WTC11 (cell line): ENCODE data around the gene CAPN9. TPM values are rescaled to one million over a fixed set of nuclear protein-coding genes. Genes with fewer than 3 reads are reported as not detected.

Experiments used
- ATAC-seq: fragments of 200-7000 bp; cut with Tn5 transposase; 2 replicates; pipeline ENCODE4 v1.10.0; 2021; ENCODE audit warnings: mild to moderate bottlenecking, moderate library complexity
- CTCF ChIA-PET: fragments of 300-600 bp; sonication (Branson Sonifier 250); formaldehyde crosslinking; loops from one replicate; lab custom pipeline; 2021; ENCODE audit warnings: antibody characterized with exemption; lab: Charles Lee
- POLR2A ChIA-PET: fragments of 350-600 bp; sonication (Branson Sonifier 250); formaldehyde crosslinking; loops from one replicate; lab custom pipeline; 2021; ENCODE audit warnings: antibody characterized with exemption; lab: Charles Lee
- DNase-seq: peaks from one replicate; pipeline ENCODE4 v3.0.0; 2021; ENCODE audit warnings: low spot score
- H3K27ac Mint-ChIP-seq: 2 replicates; pipeline ENCODE4 v1.8.0; 2021; ENCODE audit warnings: mixed read lengths
- H3K27me3 Mint-ChIP-seq: 2 replicates; pipeline ENCODE4 v1.8.0; 2021; ENCODE audit warnings: low read depth, mild to moderate bottlenecking, moderate library complexity, mixed read lengths
- H3K36me3 Mint-ChIP-seq: 2 replicates; pipeline ENCODE4 v1.8.0; 2021; ENCODE audit warnings: mixed read lengths
- H3K4me1 Mint-ChIP-seq: 2 replicates; pipeline ENCODE4 v1.8.0; 2022; ENCODE audit warnings: mixed read lengths
- H3K4me3 Mint-ChIP-seq: 2 replicates; pipeline ENCODE4 v1.8.0; 2021; ENCODE audit warnings: mild to moderate bottlenecking, moderate library complexity, mixed read lengths
- H3K9me3 Mint-ChIP-seq: 2 replicates; pipeline ENCODE4 v1.8.0; 2021; ENCODE audit warnings: mixed read lengths
- CBFB ChIP-seq: sonication (generic); formaldehyde crosslinking; IDR thresholded peaks from 2 replicates; pipeline ENCODE4 v1.8.1; 2022; ENCODE audit warnings: mild to moderate bottlenecking, low read depth, missing genetic modification reagents
- IRF2 ChIP-seq: sonication (generic); formaldehyde crosslinking; IDR thresholded peaks from 2 replicates; pipeline ENCODE4 v1.8.0; 2022; ENCODE audit warnings: low read depth, missing genetic modification reagents, borderline replicate concordance
- MYBL2 ChIP-seq: sonication (generic); formaldehyde crosslinking; IDR thresholded peaks from 2 replicates; pipeline ENCODE4 v1.8.1; 2023; ENCODE audit warnings: mild to moderate bottlenecking, moderate library complexity, missing genetic modification reagents
- PRRX2 ChIP-seq: fragments of 250-450 bp; sonication (Bioruptor Pico); IDR thresholded peaks from 2 replicates; pipeline ENCODE4 v1.8.0; 2021; ENCODE audit warnings: mild to moderate bottlenecking
- SOX15 ChIP-seq: fragments of 250-450 bp; sonication (Bioruptor Pico); IDR thresholded peaks from 2 replicates; pipeline ENCODE4 v1.9.0; 2021; ENCODE audit warnings: mild to moderate bottlenecking
- TCF7 ChIP-seq: sonication (generic); formaldehyde crosslinking; IDR thresholded peaks from 2 replicates; pipeline ENCODE4 v1.8.0; 2022; ENCODE audit warnings: mild to moderate bottlenecking, low read depth, missing genetic modification reagents, moderate library complexity
- TEAD1 ChIP-seq: sonication (generic); formaldehyde crosslinking; IDR thresholded peaks from 2 replicates; pipeline ENCODE4 v1.8.0; 2022; ENCODE audit warnings: mild to moderate bottlenecking, missing genetic modification reagents
- total RNA-seq: library from RNA; stranded (reverse); gene quantifications from 3 replicates; pipeline ENCODE4 v1.2.3, GENCODE V29; 2021
- TF ChIP-seq, protein P1 (sequence below): sonication (generic); formaldehyde crosslinking; IDR thresholded peaks from 2 replicates; pipeline ENCODE4 v1.8.0; 2023; ENCODE audit warnings: missing genetic modification reagents, mild to moderate bottlenecking, borderline replicate concordance
- TF ChIP-seq, protein P2 (sequence below): sonication (generic); formaldehyde crosslinking; IDR thresholded peaks from 2 replicates; pipeline ENCODE4 v1.8.1; 2023; ENCODE audit warnings: mild to moderate bottlenecking, missing genetic modification reagents, borderline replicate concordance
- TF ChIP-seq, protein P3 (sequence below): fragments of 250-450 bp; sonication (Bioruptor Pico); conservative IDR thresholded peaks from 2 replicates; pipeline ENCODE4 v1.9.0; 2021; ENCODE audit warnings: mild to moderate bottlenecking
- TF ChIP-seq, protein P4 (sequence below): sonication (generic); formaldehyde crosslinking; conservative IDR thresholded peaks from 2 replicates; pipeline ENCODE4 v1.8.1; 2023; ENCODE audit warnings: mild to moderate bottlenecking, low read depth, missing genetic modification reagents, moderate library complexity

The CAPN9 gene
- total RNA-seq, 1 experiment from 2014 or later: not detected

DNA sequence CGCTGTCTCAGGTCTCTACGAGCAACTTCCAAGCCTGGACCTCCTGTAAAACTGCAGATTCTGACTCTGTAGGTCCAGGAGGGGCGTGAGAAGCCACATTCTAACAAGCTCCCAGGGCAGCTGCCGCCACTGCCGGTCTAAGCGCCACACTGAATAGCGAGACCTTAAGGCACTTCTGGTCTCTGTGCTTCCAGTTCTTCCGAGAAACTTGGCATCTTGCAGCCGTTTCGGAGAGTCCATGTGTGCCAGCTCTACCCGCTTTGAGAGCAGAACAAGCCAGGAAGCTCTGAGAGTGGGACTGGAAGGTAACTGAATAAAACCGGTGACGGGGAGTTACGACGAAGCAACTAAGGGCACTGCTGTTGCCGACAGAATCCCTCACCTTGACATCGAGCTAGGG, 45.8 kb upstream of the CAPN9 start (continued):
- TF ChIP-seq, protein P1, sequence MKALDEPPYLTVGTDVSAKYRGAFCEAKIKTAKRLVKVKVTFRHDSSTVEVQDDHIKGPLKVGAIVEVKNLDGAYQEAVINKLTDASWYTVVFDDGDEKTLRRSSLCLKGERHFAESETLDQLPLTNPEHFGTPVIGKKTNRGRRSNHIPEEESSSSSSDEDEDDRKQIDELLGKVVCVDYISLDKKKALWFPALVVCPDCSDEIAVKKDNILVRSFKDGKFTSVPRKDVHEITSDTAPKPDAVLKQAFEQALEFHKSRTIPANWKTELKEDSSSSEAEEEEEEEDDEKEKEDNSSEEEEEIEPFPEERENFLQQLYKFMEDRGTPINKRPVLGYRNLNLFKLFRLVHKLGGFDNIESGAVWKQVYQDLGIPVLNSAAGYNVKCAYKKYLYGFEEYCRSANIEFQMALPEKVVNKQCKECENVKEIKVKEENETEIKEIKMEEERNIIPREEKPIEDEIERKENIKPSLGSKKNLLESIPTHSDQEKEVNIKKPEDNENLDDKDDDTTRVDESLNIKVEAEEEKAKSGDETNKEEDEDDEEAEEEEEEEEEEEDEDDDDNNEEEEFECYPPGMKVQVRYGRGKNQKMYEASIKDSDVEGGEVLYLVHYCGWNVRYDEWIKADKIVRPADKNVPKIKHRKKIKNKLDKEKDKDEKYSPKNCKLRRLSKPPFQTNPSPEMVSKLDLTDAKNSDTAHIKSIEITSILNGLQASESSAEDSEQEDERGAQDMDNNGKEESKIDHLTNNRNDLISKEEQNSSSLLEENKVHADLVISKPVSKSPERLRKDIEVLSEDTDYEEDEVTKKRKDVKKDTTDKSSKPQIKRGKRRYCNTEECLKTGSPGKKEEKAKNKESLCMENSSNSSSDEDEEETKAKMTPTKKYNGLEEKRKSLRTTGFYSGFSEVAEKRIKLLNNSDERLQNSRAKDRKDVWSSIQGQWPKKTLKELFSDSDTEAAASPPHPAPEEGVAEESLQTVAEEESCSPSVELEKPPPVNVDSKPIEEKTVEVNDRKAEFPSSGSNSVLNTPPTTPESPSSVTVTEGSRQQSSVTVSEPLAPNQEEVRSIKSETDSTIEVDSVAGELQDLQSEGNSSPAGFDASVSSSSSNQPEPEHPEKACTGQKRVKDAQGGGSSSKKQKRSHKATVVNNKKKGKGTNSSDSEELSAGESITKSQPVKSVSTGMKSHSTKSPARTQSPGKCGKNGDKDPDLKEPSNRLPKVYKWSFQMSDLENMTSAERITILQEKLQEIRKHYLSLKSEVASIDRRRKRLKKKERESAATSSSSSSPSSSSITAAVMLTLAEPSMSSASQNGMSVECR (CRISPR knock-in tag): no peak
- TF ChIP-seq, protein P2, sequence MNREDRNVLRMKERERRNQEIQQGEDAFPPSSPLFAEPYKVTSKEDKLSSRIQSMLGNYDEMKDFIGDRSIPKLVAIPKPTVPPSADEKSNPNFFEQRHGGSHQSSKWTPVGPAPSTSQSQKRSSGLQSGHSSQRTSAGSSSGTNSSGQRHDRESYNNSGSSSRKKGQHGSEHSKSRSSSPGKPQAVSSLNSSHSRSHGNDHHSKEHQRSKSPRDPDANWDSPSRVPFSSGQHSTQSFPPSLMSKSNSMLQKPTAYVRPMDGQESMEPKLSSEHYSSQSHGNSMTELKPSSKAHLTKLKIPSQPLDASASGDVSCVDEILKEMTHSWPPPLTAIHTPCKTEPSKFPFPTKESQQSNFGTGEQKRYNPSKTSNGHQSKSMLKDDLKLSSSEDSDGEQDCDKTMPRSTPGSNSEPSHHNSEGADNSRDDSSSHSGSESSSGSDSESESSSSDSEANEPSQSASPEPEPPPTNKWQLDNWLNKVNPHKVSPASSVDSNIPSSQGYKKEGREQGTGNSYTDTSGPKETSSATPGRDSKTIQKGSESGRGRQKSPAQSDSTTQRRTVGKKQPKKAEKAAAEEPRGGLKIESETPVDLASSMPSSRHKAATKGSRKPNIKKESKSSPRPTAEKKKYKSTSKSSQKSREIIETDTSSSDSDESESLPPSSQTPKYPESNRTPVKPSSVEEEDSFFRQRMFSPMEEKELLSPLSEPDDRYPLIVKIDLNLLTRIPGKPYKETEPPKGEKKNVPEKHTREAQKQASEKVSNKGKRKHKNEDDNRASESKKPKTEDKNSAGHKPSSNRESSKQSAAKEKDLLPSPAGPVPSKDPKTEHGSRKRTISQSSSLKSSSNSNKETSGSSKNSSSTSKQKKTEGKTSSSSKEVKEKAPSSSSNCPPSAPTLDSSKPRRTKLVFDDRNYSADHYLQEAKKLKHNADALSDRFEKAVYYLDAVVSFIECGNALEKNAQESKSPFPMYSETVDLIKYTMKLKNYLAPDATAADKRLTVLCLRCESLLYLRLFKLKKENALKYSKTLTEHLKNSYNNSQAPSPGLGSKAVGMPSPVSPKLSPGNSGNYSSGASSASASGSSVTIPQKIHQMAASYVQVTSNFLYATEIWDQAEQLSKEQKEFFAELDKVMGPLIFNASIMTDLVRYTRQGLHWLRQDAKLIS (CRISPR knock-in tag): no peak
- TF ChIP-seq PRRX2 (CRISPR knock-in tag) (no peak), TCF7 (CRISPR knock-in tag) (no peak), SOX15 (no peak)
- TF ChIP-seq, protein P3, sequence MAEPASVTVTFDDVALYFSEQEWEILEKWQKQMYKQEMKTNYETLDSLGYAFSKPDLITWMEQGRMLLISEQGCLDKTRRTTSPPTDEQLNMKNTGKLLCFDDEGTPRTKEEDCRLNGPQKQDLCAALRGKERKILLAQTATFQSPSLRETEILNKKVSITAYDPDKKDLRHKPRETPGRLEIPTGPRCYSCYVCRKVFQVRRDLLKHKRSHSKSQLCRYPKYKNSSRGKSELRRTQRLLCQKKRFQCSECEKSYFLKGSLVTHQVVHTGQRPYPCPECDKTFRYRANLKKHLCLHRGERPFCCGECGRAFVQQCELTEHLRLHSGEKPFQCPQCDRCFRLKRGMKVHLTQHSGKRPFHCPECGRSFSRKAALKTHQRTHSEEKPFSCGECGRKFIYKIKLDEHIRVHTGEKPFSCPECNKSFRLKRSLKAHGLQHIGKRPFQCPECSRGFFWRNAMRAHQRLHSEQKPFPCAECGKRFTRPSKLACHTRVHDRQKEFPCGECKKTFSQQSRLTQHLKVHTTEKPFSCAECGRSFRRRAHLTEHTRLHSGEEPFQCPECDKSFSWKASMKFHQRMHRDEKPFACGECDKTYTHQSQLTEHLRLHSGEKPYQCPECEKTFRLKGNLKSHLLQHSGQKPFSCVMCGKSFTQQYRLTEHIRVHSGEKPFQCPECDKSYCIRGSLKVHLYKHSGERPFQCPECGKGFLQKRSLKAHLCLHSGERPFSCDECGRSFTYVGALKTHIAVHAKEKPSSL: no peak

DNA sequence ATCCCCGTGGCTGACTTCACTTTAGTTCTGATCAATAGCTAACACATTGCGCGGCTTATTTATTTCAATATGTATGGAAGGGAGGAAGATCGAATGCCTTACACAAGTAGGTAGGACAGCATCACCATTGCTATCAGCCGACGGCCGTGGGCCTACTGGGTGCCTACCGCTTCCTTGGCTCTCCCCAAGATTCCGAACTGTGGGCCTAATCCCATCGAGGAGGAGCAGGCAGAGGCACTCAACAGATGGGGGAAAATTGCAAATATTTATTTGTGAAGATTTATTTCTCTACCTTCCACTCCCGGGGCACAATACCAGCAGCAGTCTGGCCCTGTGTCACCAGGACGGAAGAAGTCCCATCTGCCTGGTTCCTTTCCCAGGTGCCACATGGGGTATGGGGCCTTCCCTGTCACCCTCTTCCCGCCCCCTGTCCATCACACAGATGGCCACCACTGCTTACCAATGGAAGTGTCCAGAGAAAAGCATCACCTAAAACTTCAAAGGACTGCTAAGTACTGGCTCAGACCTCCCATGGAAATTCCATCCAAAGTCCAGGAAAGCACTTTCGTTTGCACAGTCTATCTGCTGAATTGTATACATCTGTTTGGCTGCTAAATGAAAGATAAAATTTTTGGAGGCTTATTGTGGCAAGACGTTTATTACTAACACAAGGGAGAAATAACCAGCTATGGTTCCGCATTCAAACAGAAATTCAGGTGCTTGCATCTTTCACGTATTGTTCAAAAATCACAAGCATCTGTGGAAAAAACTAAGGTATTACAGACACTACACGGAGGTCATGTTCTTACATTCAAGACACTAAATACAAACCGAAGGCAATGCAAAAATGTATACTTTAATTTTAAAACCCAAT, 45.1 kb upstream of the CAPN9 start:
- no peak for TF ChIP-seq IRF2 (CRISPR knock-in tag)
- TF ChIP-seq MYBL2: no peak
- no peak for TF ChIP-seq CBFB (CRISPR knock-in tag)
- TF ChIP-seq, protein P2 (CRISPR knock-in tag): no peak
- TF ChIP-seq, protein P4, sequence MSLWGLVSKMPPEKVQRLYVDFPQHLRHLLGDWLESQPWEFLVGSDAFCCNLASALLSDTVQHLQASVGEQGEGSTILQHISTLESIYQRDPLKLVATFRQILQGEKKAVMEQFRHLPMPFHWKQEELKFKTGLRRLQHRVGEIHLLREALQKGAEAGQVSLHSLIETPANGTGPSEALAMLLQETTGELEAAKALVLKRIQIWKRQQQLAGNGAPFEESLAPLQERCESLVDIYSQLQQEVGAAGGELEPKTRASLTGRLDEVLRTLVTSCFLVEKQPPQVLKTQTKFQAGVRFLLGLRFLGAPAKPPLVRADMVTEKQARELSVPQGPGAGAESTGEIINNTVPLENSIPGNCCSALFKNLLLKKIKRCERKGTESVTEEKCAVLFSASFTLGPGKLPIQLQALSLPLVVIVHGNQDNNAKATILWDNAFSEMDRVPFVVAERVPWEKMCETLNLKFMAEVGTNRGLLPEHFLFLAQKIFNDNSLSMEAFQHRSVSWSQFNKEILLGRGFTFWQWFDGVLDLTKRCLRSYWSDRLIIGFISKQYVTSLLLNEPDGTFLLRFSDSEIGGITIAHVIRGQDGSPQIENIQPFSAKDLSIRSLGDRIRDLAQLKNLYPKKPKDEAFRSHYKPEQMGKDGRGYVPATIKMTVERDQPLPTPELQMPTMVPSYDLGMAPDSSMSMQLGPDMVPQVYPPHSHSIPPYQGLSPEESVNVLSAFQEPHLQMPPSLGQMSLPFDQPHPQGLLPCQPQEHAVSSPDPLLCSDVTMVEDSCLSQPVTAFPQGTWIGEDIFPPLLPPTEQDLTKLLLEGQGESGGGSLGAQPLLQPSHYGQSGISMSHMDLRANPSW (CRISPR knock-in tag): no peak
- no peak for TF ChIP-seq TEAD1
- CTCF ChIA-PET: interaction anchor here (1.0 to 2.2 kb wide), 2 partner anchors 60 to 71 kb away, joined by 3 to 9 read pairs; no protein-coding TSS in a partner anchor
- Mint-ChIP-seq H3K9me3 (no peaks in the 10 kb centered on the region), H3K27me3 (no peaks in the 10 kb centered on the region), H3K36me3 (no peaks in the 10 kb centered on the region), H3K4me1 (peaks cover 10% of the 10 kb centered on the region), H3K27ac (no peak overlapping the region), H3K4me3 (no peak overlapping the region)
- ATAC-seq (no peak; the same call in 1 of the 2 replicates), DNase-seq (no peak)
- POLR2A ChIA-PET: no interaction called here
